Nephron (organoid): ENCODE results near the gene RCSD1.

Experiments
- H3K27ac Mint-ChIP-seq, 3 experiments: 2 replicates each; pipeline ENCODE4 v1.8.0; 2020; ENCODE audit warnings: mixed read lengths in 3 of 3, mild to moderate bottlenecking in 2 of 3, moderate library complexity in 1 of 3
- H3K27me3 Mint-ChIP-seq: 2 replicates; pipeline ENCODE4 v1.8.0; 2021; ENCODE audit warnings: low read depth, mild to moderate bottlenecking, moderate library complexity, mixed read lengths
- H3K36me3 Mint-ChIP-seq: 2 replicates; pipeline ENCODE4 v1.8.0; 2020; ENCODE audit warnings: low read depth, mixed read lengths
- H3K4me1 Mint-ChIP-seq: 2 replicates; pipeline ENCODE4 v1.8.0; 2020; ENCODE audit warnings: mixed read lengths
- H3K4me3 Mint-ChIP-seq, 3 experiments: 2 replicates each; pipeline ENCODE4 v1.8.0; 2020; ENCODE audit warnings: mild to moderate bottlenecking in 3 of 3, mixed read lengths in 3 of 3, moderate library complexity in 2 of 3
- H3K9me3 Mint-ChIP-seq: 2 replicates; pipeline ENCODE4 v1.8.0; 2020; ENCODE audit warnings: mixed read lengths
- CTCF ChIP-seq, 3 experiments: fragments of 200-600 bp; sonication (generic); IDR thresholded peaks; one replicate each; pipeline ENCODE4 v1.5.0; 2021; ENCODE audit warnings: antibody characterized with exemption in 3 of 3; ENCODE audit not compliant: unreplicated experiment in 3 of 3

RCSD1 gene

GRCh38 chr1:167706931-167707877 lies 77.2 kb downstream of the RCSD1 start:
- Mint-ChIP-seq H3K9me3 (no peaks in the 10 kb centered on the region), H3K27me3 (peaks cover 28% of the 10 kb centered on the region), H3K4me3 (no peak overlapping the region), H3K4me1 (peaks cover 5% of the 10 kb centered on the region), H3K36me3 (no peaks in the 10 kb centered on the region), H3K27ac (no peak overlapping the region)
- TF ChIP-seq CTCF (IDR thresholded peaks at IDR 0.05; ENCODE audit: unreplicated experiment in 3 of 3), result no peak

GRCh38 chr1:167707942-167708341 lies 77.9 kb downstream of the RCSD1 start:
- no peak overlapping the region for H3K4me3 Mint-ChIP-seq
- H3K27me3 Mint-ChIP-seq, result peaks cover 35% of the 10 kb centered on the region
- no peak overlapping the region for H3K27ac Mint-ChIP-seq
- H3K4me1 Mint-ChIP-seq, result peaks cover 5% of the 10 kb centered on the region
- H3K36me3 Mint-ChIP-seq, result no peaks in the 10 kb centered on the region
- no peaks in the 10 kb centered on the region for H3K9me3 Mint-ChIP-seq
- no peak for TF ChIP-seq CTCF (IDR thresholded peaks at IDR 0.05; ENCODE audit: unreplicated experiment in 3 of 3)

- no peaks in the 10 kb centered on the region for H3K9me3 Mint-ChIP-seq
- H3K36me3 Mint-ChIP-seq, result no peaks in the 10 kb centered on the region
- peaks cover 33% of the 10 kb centered on the region for H3K27me3 Mint-ChIP-seq
- no peak for TF ChIP-seq CTCF (IDR thresholded peaks at IDR 0.05; ENCODE audit: unreplicated experiment in 3 of 3)
- H3K4me1 Mint-ChIP-seq, result peaks cover 5% of the 10 kb centered on the region
- no peak overlapping the region for H3K27ac Mint-ChIP-seq
- peak overlapping the region in 1 of 3 experiments; percentile 47 for H3K4me3 Mint-ChIP-seq
Measured at GRCh38 chr1:167708940-167709389, 78.9 kb downstream of the RCSD1 start.

GRCh38 chr1:167710836-167711235 lies 80.8 kb downstream of the RCSD1 start:
- Mint-ChIP-seq H3K4me1 (peaks cover 5% of the 10 kb centered on the region), H3K4me3 (peak overlapping the region in 1 of 3 experiments; percentile 22), H3K27me3 (peaks cover 22% of the 10 kb centered on the region), H3K9me3 (no peaks in the 10 kb centered on the region), H3K36me3 (no peaks in the 10 kb centered on the region), H3K27ac (no peak overlapping the region)
- no peak for TF ChIP-seq CTCF (IDR thresholded peaks at IDR 0.05; ENCODE audit: unreplicated experiment in 3 of 3)

GRCh38 chr1:167711797-167712196 lies 81.8 kb downstream of the RCSD1 start:
- H3K4me3 Mint-ChIP-seq, result no peak overlapping the region
- H3K27ac Mint-ChIP-seq, result no peak overlapping the region
- H3K4me1 Mint-ChIP-seq, result peaks cover 4% of the 10 kb centered on the region
- peaks cover 18% of the 10 kb centered on the region for H3K27me3 Mint-ChIP-seq
- no peak for TF ChIP-seq CTCF (IDR thresholded peaks at IDR 0.05; ENCODE audit: unreplicated experiment in 3 of 3)
- H3K36me3 Mint-ChIP-seq, result no peaks in the 10 kb centered on the region
- no peaks in the 10 kb centered on the region for H3K9me3 Mint-ChIP-seq
